ENCODE measurements around the gene ARHGEF3. TPM values are rescaled to one million over a fixed set of nuclear protein-coding genes. Genes with fewer than 3 reads are reported as not detected.

ARHGEF3 gene
- polyA plus RNA-seq, 1 donor from 2014 or later, result 4.1 TPM

DNA sequence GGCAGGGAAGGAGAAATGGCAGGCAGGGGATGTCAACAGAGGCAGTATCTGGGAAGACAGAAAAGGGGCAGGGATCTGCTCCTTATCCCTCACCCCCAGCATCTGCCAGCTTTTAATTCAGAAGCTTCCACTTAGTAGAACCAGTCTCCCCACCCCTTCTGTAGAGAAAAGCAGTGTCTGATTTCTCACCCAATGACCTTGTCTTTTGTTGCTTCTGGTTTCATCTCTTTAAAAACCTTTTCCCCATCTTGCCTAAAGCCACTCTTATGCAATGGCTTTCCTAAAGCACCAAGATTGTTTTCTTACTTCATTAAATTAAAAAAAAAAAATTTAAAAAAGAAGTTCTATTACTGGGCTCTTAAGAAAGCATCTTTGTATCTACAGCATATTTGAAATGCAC lies 27.8 kb downstream of the ARHGEF3 start:
- no peak for TF ChIP-seq POLR2AphosphoS5 (IDR thresholded peaks at IDR 0.05)
- no peak for TF ChIP-seq EZH2 (IDR thresholded peaks at IDR 0.05; ENCODE audit: borderline replicate concordance, insufficient read depth, low read length, poor library complexity, severe bottlenecking)
- no peak for TF ChIP-seq RAD21 (conservative IDR thresholded peaks at IDR 0.05)
- TF ChIP-seq SMC3 (conservative IDR thresholded peaks at IDR 0.05; ENCODE audit: poor library complexity), result no peak
- no peak for TF ChIP-seq TAF1 (IDR thresholded peaks at IDR 0.05; ENCODE audit: low read depth)
- TF ChIP-seq MXI1 (conservative IDR thresholded peaks at IDR 0.05; ENCODE audit: poor library complexity, severe bottlenecking), result no peak
- TF ChIP-seq EP300 (conservative IDR thresholded peaks at IDR 0.05; ENCODE audit: poor library complexity, severe bottlenecking), result no peak
- H3K36me3 ChIP-seq (ENCODE audit: insufficient read depth, low read length), result no peaks in the 10 kb centered on the region
- no peaks in the 10 kb centered on the region for H3K27me3 ChIP-seq (ENCODE audit: insufficient read depth, low read depth, low read length)
- no peak overlapping the region for H3K9ac ChIP-seq (ENCODE audit: low read length)
- no peak overlapping the region for H3K27ac ChIP-seq (ENCODE audit: low read length)
- no peaks in the 10 kb centered on the region for H3F3A ChIP-seq (ENCODE audit: insufficient read depth, low read length, poor library complexity, severe bottlenecking)
- no peaks in the 10 kb centered on the region for H3K79me2 ChIP-seq (replicated peaks; ENCODE audit: insufficient read depth, low read length)
- H3K9me2 ChIP-seq (ENCODE audit: insufficient read depth, low read length), result no peaks in the 10 kb centered on the region
- no peaks in the 10 kb centered on the region for H4K20me1 ChIP-seq (ENCODE audit: insufficient read depth)
- no peak overlapping the region for H3K4me3 ChIP-seq (ENCODE audit: low read length)
- H3K4me2 ChIP-seq (ENCODE audit: low read length), result no peak overlapping the region
- no peaks in the 10 kb centered on the region for H3K9me3 ChIP-seq (ENCODE audit: low read length)
- no peak overlapping the region for H2AFZ ChIP-seq (ENCODE audit: low read depth, low read length)

DNA sequence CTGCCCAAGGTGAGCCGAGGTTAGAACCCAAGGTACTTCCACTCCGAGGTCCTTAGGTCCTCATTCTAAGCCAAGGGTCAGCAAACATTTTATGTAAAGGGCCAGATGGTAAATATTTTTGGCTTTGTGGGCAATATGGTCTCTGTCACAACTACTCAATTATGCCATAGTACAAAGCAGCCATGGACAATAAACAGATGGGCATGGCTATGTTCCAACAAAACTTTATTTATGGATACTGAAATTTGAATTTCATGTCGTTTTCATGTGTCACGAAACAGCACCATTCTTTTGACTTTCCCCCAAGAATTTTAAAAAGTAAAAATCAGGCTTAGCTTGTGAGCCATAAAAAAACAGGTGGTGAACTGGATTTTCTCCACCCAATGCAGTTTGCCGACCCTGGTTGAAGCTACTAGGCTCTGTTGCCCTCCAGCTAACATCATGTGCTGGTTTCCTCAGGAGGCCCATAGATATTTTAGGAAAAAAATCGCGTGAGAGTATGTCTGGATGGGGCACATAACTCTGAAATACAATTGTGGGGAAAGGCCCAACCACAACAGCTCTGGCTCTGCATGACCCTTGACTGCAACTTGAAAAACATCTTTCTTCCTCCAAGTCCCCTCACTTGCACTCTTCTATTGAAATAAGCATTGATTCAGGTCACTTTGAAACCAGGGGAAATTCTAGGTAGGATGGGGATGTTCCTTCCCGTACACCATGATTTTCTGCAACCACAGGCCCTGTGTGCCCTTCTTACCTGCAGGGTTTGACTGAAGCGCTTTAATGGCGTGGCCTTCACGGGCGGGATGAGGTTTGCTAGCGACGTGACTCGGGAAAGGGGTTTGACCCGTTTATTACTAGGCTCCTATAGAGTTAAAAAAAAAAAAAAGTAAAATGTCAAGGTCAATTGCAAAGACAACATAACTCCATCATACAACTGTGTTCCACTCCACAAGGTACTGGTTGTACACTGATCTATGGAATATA lies 28.5 kb downstream of the ARHGEF3 start:
- Histone ChIP-seq H3K79me2 (replicated peaks; ENCODE audit: insufficient read depth, low read length) (no peaks in the 10 kb centered on the region), H3K4me2 (ENCODE audit: low read length) (no peak overlapping the region), H2AFZ (ENCODE audit: low read depth, low read length) (no peak overlapping the region), H3K9ac (ENCODE audit: low read length) (no peak overlapping the region), H3K9me3 (ENCODE audit: low read length) (no peaks in the 10 kb centered on the region), H3K36me3 (ENCODE audit: insufficient read depth, low read length) (no peaks in the 10 kb centered on the region), H4K20me1 (ENCODE audit: insufficient read depth) (no peaks in the 10 kb centered on the region), H3K4me3 (ENCODE audit: low read length) (no peak overlapping the region), H3F3A (ENCODE audit: insufficient read depth, low read length, poor library complexity, severe bottlenecking) (no peaks in the 10 kb centered on the region), H3K27ac (ENCODE audit: low read length) (no peak overlapping the region), H3K9me2 (ENCODE audit: insufficient read depth, low read length) (no peaks in the 10 kb centered on the region), H3K27me3 (ENCODE audit: insufficient read depth, low read depth, low read length) (no peaks in the 10 kb centered on the region)
- TF ChIP-seq CTCF (IDR thresholded peaks at IDR 0.05; ENCODE audit: poor library complexity, severe bottlenecking) (no peak), MXI1 (conservative IDR thresholded peaks at IDR 0.05; ENCODE audit: poor library complexity, severe bottlenecking) (no peak), SMC3 (conservative IDR thresholded peaks at IDR 0.05; ENCODE audit: poor library complexity) (no peak), EP300 (conservative IDR thresholded peaks at IDR 0.05; ENCODE audit: poor library complexity, severe bottlenecking) (no peak), REST (IDR thresholded peaks at IDR 0.05; ENCODE audit: borderline replicate concordance) (no peak)
